HFFc6 (cell line): ENCODE results near the gene SNAP47. TPM values are rescaled to one million over a fixed set of nuclear protein-coding genes. Genes with fewer than 3 reads are reported as not detected.

Source experiments
- DNase-seq: peaks from one replicate; pipeline ENCODE4 v3.0.0-alpha.2; 2018
- H3K27ac Mint-ChIP-seq: 2 replicates; pipeline ENCODE4 v1.8.0; 2020; ENCODE audit warnings: mild to moderate bottlenecking, mixed read lengths
- H3K27me3 Mint-ChIP-seq: 2 replicates; pipeline ENCODE4 v1.8.0; 2021; ENCODE audit warnings: mild to moderate bottlenecking, moderate library complexity, mixed read lengths; ENCODE audit not compliant: insufficient read depth
- H3K36me3 Mint-ChIP-seq: 2 replicates; pipeline ENCODE4 v1.8.0; 2021; ENCODE audit warnings: low read depth, mixed read lengths
- H3K4me1 Mint-ChIP-seq: 2 replicates; pipeline ENCODE4 v1.8.0; 2020; ENCODE audit warnings: low read depth, mixed read lengths
- H3K4me3 Mint-ChIP-seq: 2 replicates; pipeline ENCODE4 v1.8.0; 2020; ENCODE audit warnings: mild to moderate bottlenecking, moderate library complexity, mixed read lengths
- H3K9me3 Mint-ChIP-seq: 2 replicates; pipeline ENCODE4 v1.8.0; 2020; ENCODE audit warnings: mild to moderate bottlenecking, mixed read lengths
- total RNA-seq, 6 experiments: library from RNA; stranded (reverse); fragmentation: NEBNext Ultra II Directional; extraction: Animal tissue kit (Norgen Biotek cat#: 25700); gene quantifications; 2 replicates in 1 of 6; 3 replicates in 5 of 6; pipeline ENCODE4 v1.2.3, GENCODE V29; 2021
- TF ChIP-seq, protein P1 (sequence below): fragments of 200-600 bp; sonication (generic); IDR thresholded peaks from 2 replicates; pipeline ENCODE4 v1.5.0; 2021; ENCODE audit warnings: antibody characterized with exemption, mild to moderate bottlenecking

SNAP47 gene
- total RNA-seq, 6 experiments from 2014 or later = 27.0 to 31.2 (median 30.4) TPM

DNA sequence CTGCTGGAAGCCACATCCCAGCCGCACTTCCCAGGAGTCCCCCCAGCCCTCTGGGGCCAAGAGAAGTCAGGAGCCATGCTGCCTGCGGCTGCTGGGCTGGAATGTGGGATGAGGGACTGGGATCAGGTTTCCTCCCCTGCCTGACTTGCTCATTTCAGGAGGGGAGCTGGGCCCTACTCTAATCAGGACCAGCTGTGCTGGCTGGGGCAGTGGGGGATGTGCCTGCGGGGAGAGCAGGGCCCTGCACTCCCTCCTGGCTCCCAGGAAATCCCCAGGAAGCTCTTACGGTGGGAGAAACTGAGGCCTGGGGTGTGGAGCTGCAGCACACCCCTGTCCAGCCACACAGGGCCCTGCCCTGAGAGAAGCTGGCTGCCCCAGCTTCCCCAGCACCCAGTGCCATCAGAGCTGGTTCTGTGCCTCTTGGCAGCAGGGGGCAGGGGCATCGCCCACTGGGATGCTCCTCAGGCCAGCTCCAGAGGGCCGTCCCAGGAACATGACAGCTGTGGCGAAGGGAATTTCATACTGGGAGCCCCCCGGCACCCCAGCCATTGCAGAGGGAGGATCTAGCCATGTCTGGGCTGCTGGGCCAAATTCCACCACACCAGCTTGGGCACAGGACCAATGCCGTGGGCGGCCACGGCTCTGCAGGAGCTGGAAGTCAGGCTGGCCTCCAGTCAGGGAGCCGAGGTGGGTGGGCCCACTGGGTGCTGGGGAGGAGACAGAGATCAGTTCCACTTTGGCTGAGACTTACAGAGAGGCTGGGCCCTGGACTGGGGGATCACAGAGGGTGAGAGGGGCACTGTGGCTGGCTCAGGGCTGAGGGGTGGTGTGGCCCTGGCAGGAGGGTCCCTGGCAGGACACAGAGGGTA lies 58.9 kb downstream of the SNAP47 start:
- DNase-seq = peak; percentile 79
- peak overlapping the region; percentile 85 for H3K27ac Mint-ChIP-seq
- H3K4me3 Mint-ChIP-seq = peak overlapping the region; percentile 79

DNA sequence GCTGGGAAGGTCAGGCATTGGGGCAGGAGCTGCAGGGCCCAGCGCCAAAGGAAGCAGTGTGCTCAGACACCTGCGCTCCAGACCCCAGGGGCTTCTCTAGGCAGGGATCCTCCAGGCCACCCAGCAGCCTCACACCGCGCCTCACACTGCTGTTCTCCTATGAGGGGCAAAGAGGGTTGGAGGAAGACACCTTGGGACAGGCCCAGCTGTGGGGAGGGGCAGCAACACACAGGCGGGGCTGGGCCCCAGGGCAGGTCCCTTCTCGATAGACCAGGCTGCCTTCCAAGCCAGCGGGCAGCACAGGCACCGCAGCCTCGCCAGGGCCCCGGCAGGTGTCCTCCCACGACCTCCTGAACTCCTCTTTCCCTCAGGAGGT lies 59.6 kb downstream of the SNAP47 start:
- Mint-ChIP-seq H3K9me3 (no peaks in the 10 kb centered on the region), H3K4me3 (peak overlapping the region; percentile 79), H3K4me1 (peaks cover 30% of the 10 kb centered on the region), H3K27me3 (peaks cover 15% of the 10 kb centered on the region), H3K36me3 (no peaks in the 10 kb centered on the region), H3K27ac (peak overlapping the region; percentile 85)
- TF ChIP-seq, protein P1, sequence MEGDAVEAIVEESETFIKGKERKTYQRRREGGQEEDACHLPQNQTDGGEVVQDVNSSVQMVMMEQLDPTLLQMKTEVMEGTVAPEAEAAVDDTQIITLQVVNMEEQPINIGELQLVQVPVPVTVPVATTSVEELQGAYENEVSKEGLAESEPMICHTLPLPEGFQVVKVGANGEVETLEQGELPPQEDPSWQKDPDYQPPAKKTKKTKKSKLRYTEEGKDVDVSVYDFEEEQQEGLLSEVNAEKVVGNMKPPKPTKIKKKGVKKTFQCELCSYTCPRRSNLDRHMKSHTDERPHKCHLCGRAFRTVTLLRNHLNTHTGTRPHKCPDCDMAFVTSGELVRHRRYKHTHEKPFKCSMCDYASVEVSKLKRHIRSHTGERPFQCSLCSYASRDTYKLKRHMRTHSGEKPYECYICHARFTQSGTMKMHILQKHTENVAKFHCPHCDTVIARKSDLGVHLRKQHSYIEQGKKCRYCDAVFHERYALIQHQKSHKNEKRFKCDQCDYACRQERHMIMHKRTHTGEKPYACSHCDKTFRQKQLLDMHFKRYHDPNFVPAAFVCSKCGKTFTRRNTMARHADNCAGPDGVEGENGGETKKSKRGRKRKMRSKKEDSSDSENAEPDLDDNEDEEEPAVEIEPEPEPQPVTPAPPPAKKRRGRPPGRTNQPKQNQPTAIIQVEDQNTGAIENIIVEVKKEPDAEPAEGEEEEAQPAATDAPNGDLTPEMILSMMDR = no peak
- DNase-seq = no peak

More for the DNA sequence above, 58.9 kb downstream of the SNAP47 start:
- H3K9me3 Mint-ChIP-seq = no peaks in the 10 kb centered on the region
- H3K27me3 Mint-ChIP-seq = peaks cover 12% of the 10 kb centered on the region
- H3K36me3 Mint-ChIP-seq = no peaks in the 10 kb centered on the region
- TF ChIP-seq, protein P1 = no peak
- H3K4me1 Mint-ChIP-seq = peaks cover 35% of the 10 kb centered on the region

DNA sequence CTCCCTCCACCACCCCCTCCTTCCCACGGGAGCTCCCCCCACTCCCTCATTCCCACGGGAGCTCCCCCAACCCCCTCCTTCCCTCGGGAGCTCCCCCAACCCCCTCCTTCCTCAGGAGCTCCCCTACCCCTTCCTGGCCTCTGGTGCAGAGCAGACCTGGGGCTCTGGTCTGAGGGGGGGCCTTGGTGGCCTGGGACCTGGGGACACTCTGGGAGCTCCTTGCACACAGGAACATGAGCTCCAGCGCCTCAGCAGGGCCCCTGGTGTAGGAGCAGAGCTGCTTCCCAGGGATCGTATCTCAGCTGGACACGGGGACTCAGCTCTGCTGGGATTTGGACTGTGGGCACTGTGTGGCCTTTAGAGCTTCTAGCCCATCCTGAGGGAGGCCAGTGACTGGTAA lies 60.5 kb downstream of the SNAP47 start:
- TF ChIP-seq, protein P1 = no peak
- H3K36me3 Mint-ChIP-seq = no peaks in the 10 kb centered on the region
- no peak overlapping the region for H3K4me3 Mint-ChIP-seq
- H3K27ac Mint-ChIP-seq = no peak overlapping the region
- peaks cover 15% of the 10 kb centered on the region for H3K27me3 Mint-ChIP-seq
- no peaks in the 10 kb centered on the region for H3K9me3 Mint-ChIP-seq
- H3K4me1 Mint-ChIP-seq = peaks cover 30% of the 10 kb centered on the region
- no peak for DNase-seq

DNA sequence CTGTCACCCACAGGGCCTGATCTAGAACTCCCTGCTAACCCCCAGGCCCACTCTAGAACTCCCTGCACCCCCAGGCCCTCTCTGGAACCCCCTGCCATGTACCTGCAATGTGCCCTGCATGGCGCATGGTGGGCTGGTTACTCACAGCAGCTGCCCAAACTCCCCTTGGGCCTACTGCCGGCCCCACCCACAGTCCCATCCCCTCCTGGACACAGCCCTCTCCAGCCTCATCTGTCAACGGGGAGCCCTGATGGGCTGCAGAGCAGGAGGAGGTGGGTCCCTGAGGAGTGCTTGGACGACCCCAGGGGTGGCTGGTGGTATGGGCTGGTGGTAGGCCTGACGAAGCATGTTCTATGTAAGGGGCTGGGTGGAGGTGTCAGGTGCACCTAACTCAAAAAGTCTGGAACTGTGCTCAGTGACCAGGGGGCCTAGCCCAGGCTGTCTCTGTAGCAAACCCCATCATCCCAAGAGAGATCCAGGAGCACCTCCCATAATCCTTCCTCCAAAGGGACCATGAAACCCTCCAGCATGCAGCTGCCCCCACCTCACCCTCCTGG lies 61.2 kb downstream of the SNAP47 start:
- Mint-ChIP-seq H3K4me3 (no peak overlapping the region), H3K9me3 (no peaks in the 10 kb centered on the region), H3K27ac (no peak overlapping the region), H3K27me3 (peaks cover 15% of the 10 kb centered on the region), H3K36me3 (no peaks in the 10 kb centered on the region), H3K4me1 (peaks cover 30% of the 10 kb centered on the region)
- DNase-seq = no peak
- TF ChIP-seq, protein P1 = no peak

DNA sequence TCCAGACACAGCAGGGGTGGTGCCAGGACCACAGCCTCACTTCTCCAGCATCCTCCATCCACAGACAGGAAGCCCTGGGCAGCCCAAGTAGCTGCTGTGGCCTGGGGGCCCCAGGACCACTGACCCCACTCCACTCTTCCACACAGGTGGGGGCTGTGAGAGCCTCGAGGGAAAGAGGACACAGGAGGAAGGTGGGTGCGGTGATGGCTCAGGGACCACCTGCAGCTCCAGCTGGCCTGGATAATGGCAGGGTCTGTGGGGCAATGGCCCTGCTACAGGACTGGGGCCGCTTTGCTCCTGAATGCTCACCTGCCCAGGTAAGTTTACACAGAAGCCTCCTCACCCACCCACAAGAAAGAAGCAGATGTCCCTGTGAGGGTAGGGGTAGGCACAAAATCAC lies 61.9 kb downstream of the SNAP47 start:
- H3K4me3 Mint-ChIP-seq = no peak overlapping the region
- H3K9me3 Mint-ChIP-seq = no peaks in the 10 kb centered on the region
- DNase-seq = no peak
- peaks cover 27% of the 10 kb centered on the region for H3K4me1 Mint-ChIP-seq
- no peaks in the 10 kb centered on the region for H3K36me3 Mint-ChIP-seq
- no peak overlapping the region for H3K27ac Mint-ChIP-seq
- H3K27me3 Mint-ChIP-seq = peaks cover 17% of the 10 kb centered on the region
- TF ChIP-seq, protein P1 = no peak
